LHCN-M2 (cell line): ENCODE measurements around the gene TP53BP1. TPM values are rescaled to one million over a fixed set of nuclear protein-coding genes. Genes with fewer than 3 reads are reported as not detected.

ENCODE experiments used
- DNase-seq: peaks from one replicate; pipeline ENCODE4 v3.0.0-alpha.2; 2012; ENCODE audit warnings: low read depth
- total RNA-seq: library from RNA; depleted of rRNA; stranded (reverse); fragments of >200 nt; gene quantifications from 2 replicates; pipeline ENCODE4 v1.2.3, GENCODE V29; 2014

Gene TP53BP1
- total RNA-seq, 1 experiment from 2014 or later, result 46.0 TPM

GRCh38 chr15:43489191-43489590 lies 3.8 kb downstream of the TP53BP1 start:
- DNase-seq, result no peak

GRCh38 chr15:43488790-43489189 lies 4.2 kb downstream of the TP53BP1 start:
- DNase-seq, result no peak

GRCh38 chr15:43487271-43487895 lies 5.6 kb downstream of the TP53BP1 start:
- DNase-seq, result no peak

GRCh38 chr15:43484455-43484854 lies 8.5 kb downstream of the TP53BP1 start:
- DNase-seq, result no peak

GRCh38 chr15:43483297-43484128 lies 9.4 kb downstream of the TP53BP1 start:
- peak; percentile 42 for DNase-seq

GRCh38 chr15:43473885-43474284 lies 19.1 kb downstream of the TP53BP1 start:
- no peak for DNase-seq

GRCh38 chr15:43471975-43472374 lies 21.0 kb downstream of the TP53BP1 start:
- DNase-seq, result no peak

GRCh38 chr15:43469867-43470266 lies 23.1 kb downstream of the TP53BP1 start:
- peak; percentile 58 for DNase-seq

GRCh38 chr15:43465100-43465499 lies 27.9 kb downstream of the TP53BP1 start:
- peak; percentile 74 for DNase-seq

GRCh38 chr15:43463998-43464397 lies 29.0 kb downstream of the TP53BP1 start:
- no peak for DNase-seq

- DNase-seq, result peak; percentile 29
Observed at GRCh38 chr15:43463507-43463906, 29.4 kb downstream of the TP53BP1 start.

- no peak for DNase-seq
Observed at GRCh38 chr15:43449981-43450380, 43.0 kb downstream of the TP53BP1 start.

GRCh38 chr15:43446344-43446743 lies 46.6 kb downstream of the TP53BP1 start:
- no peak for DNase-seq

- DNase-seq, result peak; percentile 54
Observed at GRCh38 chr15:43441316-43441715, 51.6 kb downstream of the TP53BP1 start.

- DNase-seq, result peak; percentile 97
Observed at GRCh38 chr15:43440721-43441281, 52.2 kb downstream of the TP53BP1 start.

GRCh38 chr15:43439268-43439667 lies 53.7 kb downstream of the TP53BP1 start:
- no peak for DNase-seq

- no peak for DNase-seq
Observed at GRCh38 chr15:43436395-43436794, 56.6 kb downstream of the TP53BP1 start.

GRCh38 chr15:43434446-43434845 lies 58.5 kb downstream of the TP53BP1 start:
- DNase-seq, result no peak

- DNase-seq, result no peak
Observed at GRCh38 chr15:43433661-43434303, 59.2 kb downstream of the TP53BP1 start.

- DNase-seq, result peak; percentile 47
Observed at GRCh38 chr15:43433165-43433564, 59.8 kb downstream of the TP53BP1 start.

- no peak for DNase-seq
Observed at GRCh38 chr15:43429687-43430086, 63.3 kb downstream of the TP53BP1 start.

- DNase-seq, result peak; percentile 6
Observed at GRCh38 chr15:43423793-43424192, 69.2 kb downstream of the TP53BP1 start.
